Measurements from ENCODE around the gene NDST1. TPM values are rescaled to one million over a fixed set of nuclear protein-coding genes. Genes with fewer than 3 reads are reported as not detected.

The NDST1 gene
- total RNA-seq, 4 donors from 2014 or later, result 10.9 to 86.0 (median 42.5) TPM

- H3K36me3 ChIP-seq, result no peaks in the 10 kb centered on the region
Measured at GRCh38 chr5:150567031-150567717, 59.2 kb downstream of the NDST1 start.

DNA sequence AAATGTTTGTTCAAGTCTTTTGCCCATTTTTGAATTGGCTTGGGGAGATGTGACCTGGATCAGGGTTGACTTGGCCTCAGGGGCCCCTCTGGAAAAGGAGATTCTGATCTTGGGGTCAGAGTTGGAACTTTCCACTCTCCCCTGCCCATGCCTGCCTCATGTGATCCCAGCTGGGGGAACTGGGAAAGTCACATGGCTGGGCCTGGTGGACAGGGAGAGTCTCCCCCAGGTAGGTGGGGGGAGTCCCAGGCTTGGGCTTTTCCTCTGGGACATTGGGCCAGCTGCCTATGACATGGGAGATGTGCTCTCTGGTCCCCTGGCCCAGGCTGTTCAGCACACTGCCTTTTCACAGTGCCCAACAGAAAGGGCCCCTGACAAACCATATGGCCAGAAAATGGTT is 60.7 kb downstream of the NDST1 start:
- TF ChIP-seq, protein P1, sequence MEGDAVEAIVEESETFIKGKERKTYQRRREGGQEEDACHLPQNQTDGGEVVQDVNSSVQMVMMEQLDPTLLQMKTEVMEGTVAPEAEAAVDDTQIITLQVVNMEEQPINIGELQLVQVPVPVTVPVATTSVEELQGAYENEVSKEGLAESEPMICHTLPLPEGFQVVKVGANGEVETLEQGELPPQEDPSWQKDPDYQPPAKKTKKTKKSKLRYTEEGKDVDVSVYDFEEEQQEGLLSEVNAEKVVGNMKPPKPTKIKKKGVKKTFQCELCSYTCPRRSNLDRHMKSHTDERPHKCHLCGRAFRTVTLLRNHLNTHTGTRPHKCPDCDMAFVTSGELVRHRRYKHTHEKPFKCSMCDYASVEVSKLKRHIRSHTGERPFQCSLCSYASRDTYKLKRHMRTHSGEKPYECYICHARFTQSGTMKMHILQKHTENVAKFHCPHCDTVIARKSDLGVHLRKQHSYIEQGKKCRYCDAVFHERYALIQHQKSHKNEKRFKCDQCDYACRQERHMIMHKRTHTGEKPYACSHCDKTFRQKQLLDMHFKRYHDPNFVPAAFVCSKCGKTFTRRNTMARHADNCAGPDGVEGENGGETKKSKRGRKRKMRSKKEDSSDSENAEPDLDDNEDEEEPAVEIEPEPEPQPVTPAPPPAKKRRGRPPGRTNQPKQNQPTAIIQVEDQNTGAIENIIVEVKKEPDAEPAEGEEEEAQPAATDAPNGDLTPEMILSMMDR (IDR thresholded peaks at IDR 0.05), result no peak
- no peak for TF ChIP-seq POLR2A (IDR thresholded peaks at IDR 0.05)
- Histone ChIP-seq H3K4me1 (no peaks in the 10 kb centered on the region), H3K36me3 (no peaks in the 10 kb centered on the region), H3K9me3 (no peaks in the 10 kb centered on the region), H3K4me3 (no peak overlapping the region), H3K27me3 (no peaks in the 10 kb centered on the region), H3K27ac (no peak overlapping the region)
- DNase-seq, result peak in 1 of 2 donors; percentile 2
- intact Hi-C loops (cut with DNase I; ENCODE audit: low total_unique reads), result no loop called here

More at GRCh38 chr5:150567031-150567717, 59.2 kb downstream of the NDST1 start:
- TF ChIP-seq, protein P1 (IDR thresholded peaks at IDR 0.05), result no peak
- no peak for TF ChIP-seq POLR2A (IDR thresholded peaks at IDR 0.05)
- Histone ChIP-seq H3K9me3 (no peaks in the 10 kb centered on the region), H3K27ac (no peak overlapping the region), H3K27me3 (no peaks in the 10 kb centered on the region), H3K4me3 (no peak overlapping the region), H3K4me1 (no peaks in the 10 kb centered on the region)
- DNase-seq, result peak in 1 of 2 donors; percentile 11
- intact Hi-C loops (cut with DNase I; ENCODE audit: low total_unique reads), result no loop called here

DNA sequence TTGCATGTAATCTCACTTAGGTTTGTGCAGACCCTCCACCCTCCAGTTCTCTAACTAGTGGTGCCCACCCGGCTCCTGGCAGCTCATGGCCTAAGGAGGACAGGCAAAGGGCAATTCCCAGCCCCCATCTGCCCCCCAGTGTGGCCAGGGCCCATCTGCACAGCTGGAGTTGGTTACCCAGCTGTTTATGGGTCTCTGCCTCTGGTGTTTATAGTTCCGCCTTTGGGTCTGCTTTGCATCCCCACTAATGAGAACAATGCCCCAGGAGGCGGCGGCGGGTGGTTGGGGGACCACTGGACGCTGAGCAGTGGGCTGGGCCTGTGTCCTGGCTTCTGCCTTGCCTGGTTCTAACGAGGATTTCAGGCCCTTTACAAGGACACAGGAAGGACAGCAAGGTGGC is 62.4 kb downstream of the NDST1 start:
- H3K4me1 ChIP-seq, result no peaks in the 10 kb centered on the region
- no peak overlapping the region for H3K27ac ChIP-seq
- intact Hi-C loops (cut with DNase I; ENCODE audit: low total_unique reads), result no loop called here
- no peaks in the 10 kb centered on the region for H3K27me3 ChIP-seq
- no peaks in the 10 kb centered on the region for H3K9me3 ChIP-seq
- no peaks in the 10 kb centered on the region for H3K36me3 ChIP-seq
- no peak overlapping the region for H3K4me3 ChIP-seq
- TF ChIP-seq POLR2A (IDR thresholded peaks at IDR 0.05), result no peak
- TF ChIP-seq, protein P1 (IDR thresholded peaks at IDR 0.05), result no peak
- DNase-seq, result peak in 1 of 2 donors; percentile 8

DNA sequence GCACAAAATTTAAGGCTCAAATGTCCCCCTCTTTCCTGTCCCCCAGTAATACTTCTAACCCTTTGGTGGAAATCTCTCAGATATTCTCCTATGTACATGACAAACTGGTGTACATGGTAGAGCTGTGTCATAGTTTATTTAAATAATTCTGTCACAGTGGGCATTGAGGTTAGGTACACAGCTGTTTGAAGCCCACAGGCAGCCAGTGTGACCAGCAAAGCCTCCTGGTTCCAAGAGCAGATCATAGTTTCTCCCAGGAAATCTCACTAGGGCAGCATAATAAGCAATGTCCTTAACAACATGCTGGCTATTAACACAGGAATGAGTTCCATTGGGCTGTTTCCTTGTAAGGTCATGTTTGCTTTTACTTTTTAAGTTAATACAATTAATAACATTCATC is 63.9 kb downstream of the NDST1 start:
- Histone ChIP-seq H3K4me1 (no peaks in the 10 kb centered on the region), H3K27me3 (no peaks in the 10 kb centered on the region), H3K9me3 (no peaks in the 10 kb centered on the region), H3K27ac (no peak overlapping the region), H3K36me3 (no peaks in the 10 kb centered on the region), H3K4me3 (no peak overlapping the region)
- TF ChIP-seq, protein P1 (IDR thresholded peaks at IDR 0.05), result no peak
- no peak for TF ChIP-seq POLR2A (IDR thresholded peaks at IDR 0.05)
- no peak for DNase-seq
- intact Hi-C loops (cut with DNase I; ENCODE audit: low total_unique reads), result no loop called here

GRCh38 chr5:150573216-150573615 is 65.3 kb downstream of the NDST1 start:
- Histone ChIP-seq H3K36me3 (no peaks in the 10 kb centered on the region), H3K4me3 (no peak overlapping the region)

More at GRCh38 chr5:150573216-150573615, 65.3 kb downstream of the NDST1 start:
- H3K9me3 ChIP-seq, result no peaks in the 10 kb centered on the region
- no peak for DNase-seq
- H3K27me3 ChIP-seq, result no peaks in the 10 kb centered on the region
- intact Hi-C loops (cut with DNase I; ENCODE audit: low total_unique reads), result no loop called here
- no peak overlapping the region for H3K27ac ChIP-seq
- TF ChIP-seq, protein P1 (IDR thresholded peaks at IDR 0.05), result no peak
- no peak for TF ChIP-seq POLR2A (IDR thresholded peaks at IDR 0.05)
- H3K4me1 ChIP-seq, result no peaks in the 10 kb centered on the region
